Stimulated activated CD4-positive, alpha-beta T cell treated with anti-CD3 and anti-CD28 coated beads, Interleukin-4, amount 100 ng/mL, for 4 hours (primary cell): ENCODE measurements around the gene GBP2.

Source experiments
- DNase-seq, 2 experiments: peaks; one replicate each; pipeline ENCODE4 v3.0.0-alpha.2; 2020

GBP2 gene

DNA sequence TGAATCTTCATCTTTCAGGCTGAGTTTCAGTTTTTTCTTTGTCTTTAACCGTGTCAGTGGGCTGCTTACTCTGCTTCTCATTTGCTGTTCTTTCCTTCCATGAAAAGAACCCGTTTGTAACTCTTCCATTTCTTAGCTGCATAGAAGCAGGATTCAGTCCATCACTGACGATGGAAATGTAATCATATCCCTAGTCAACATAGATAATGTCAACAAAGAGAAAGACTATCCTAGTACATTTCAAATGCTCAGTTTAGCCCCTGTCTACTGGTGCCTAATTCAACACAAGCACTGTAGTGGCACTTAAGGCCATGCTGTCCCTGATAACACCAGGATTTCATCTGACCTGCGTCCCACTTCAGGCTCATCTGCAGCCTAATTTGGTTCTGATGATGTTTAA, 61.3 kb downstream of the GBP2 start:
- no peak for DNase-seq

DNA sequence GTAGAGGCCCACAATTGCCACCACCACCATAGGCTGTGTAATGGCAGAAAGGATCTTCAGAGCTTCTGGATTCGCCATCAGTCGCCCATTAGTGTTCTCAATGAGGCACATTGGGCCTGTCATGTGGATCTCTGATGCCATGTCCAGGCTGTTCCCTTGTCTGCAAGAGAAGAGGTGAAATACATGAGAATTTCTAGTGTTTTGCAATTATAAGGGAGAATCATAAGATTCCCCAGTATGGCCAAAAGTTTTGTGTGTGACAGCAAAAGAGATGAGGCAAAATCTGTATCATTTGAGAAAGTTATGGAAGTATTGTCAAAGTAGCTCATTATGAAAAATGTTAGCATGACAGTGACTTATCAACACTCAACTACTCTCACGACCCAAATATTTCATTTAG, 62.8 kb downstream of the GBP2 start:
- no peak for DNase-seq

DNA sequence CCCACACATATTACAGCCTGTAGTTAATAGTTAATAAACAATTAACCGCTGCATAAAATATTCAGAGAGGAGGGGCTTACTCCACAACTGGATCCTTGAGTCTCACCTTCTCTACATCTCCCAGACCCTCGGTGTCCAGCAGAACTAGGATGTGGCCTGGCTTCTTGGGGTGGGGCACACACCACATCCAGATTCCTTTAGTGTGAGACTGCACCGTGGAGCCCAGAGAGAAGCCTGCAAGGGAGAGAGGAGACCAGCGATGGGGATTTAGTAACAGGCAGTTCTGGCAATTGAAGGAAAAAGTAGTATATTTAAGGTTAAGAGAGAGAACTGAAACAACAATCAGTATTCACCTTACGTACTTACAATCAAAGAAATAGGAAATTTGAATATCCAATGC, 65.8 kb downstream of the GBP2 start:
- no peak for DNase-seq
